ENCODE measurements around the gene BRSK1.
A peak's percentile ranks its signal among the peaks of the same experiment; 100 is the strongest.

The BRSK1 gene

GRCh38 chr19:55341595-55342531 lies 58.1 kb downstream of the BRSK1 start:
- peak overlapping the region; percentile 73 for H3K4me3 ChIP-seq (ENCODE audit: low read depth, low read length)
- no peak for TF ChIP-seq CTCF (IDR thresholded peaks at IDR 0.05; ENCODE audit: low read depth, low read length, missing control alignments)
- in situ Hi-C loops (cut with HindIII; ENCODE audit: low sequenced_read_pairs): no loop called here
- no peak for DNase-seq (ENCODE audit: low read depth)

GRCh38 chr19:55344444-55344843 lies 60.6 kb downstream of the BRSK1 start:
- peak; percentile 21 for TF ChIP-seq CTCF (IDR thresholded peaks at IDR 0.05; ENCODE audit: low read depth, low read length, missing control alignments)
- in situ Hi-C loops (cut with HindIII; ENCODE audit: low sequenced_read_pairs): no loop called here
- no peak for DNase-seq (ENCODE audit: low read depth)
- no peak overlapping the region for H3K4me3 ChIP-seq (ENCODE audit: low read depth, low read length)

GRCh38 chr19:55345101-55345817 lies 61.5 kb downstream of the BRSK1 start:
- TF ChIP-seq CTCF (IDR thresholded peaks at IDR 0.05; ENCODE audit: low read depth, low read length, missing control alignments): no peak
- DNase-seq (ENCODE audit: low read depth): no peak
- in situ Hi-C loops (cut with HindIII; ENCODE audit: low sequenced_read_pairs): no loop called here
- H3K4me3 ChIP-seq (ENCODE audit: low read depth, low read length): no peak overlapping the region

- H3K4me3 ChIP-seq (ENCODE audit: low read depth, low read length): no peak overlapping the region
- in situ Hi-C loops (cut with HindIII; ENCODE audit: low sequenced_read_pairs): no loop called here
- DNase-seq (ENCODE audit: low read depth): no peak
- no peak for TF ChIP-seq CTCF (IDR thresholded peaks at IDR 0.05; ENCODE audit: low read depth, low read length, missing control alignments)
These were observed 62.3 kb downstream of the BRSK1 start for GRCh38 chr19:55345818-55346724.

GRCh38 chr19:55346725-55347441 lies 63.1 kb downstream of the BRSK1 start:
- H3K4me3 ChIP-seq (ENCODE audit: low read depth, low read length): no peak overlapping the region
- no peak for TF ChIP-seq CTCF (IDR thresholded peaks at IDR 0.05; ENCODE audit: low read depth, low read length, missing control alignments)
- in situ Hi-C loops (cut with HindIII; ENCODE audit: low sequenced_read_pairs): no loop called here
- DNase-seq (ENCODE audit: low read depth): no peak

Data from astrocyte of the cerebellum (primary cell).